Suprapubic skin (tissue), 3 donors: ENCODE data around the gene PCNP.

ENCODE experiments used
- CTCF ChIP-seq, 2 donors: fragments of 200-600 bp in 1 of 2; fragments of 450-650 bp in 1 of 2; sonication (generic) in 1 of 2; IDR thresholded peaks; one replicate each; pipeline ENCODE4 v1.5.1; 2016 to 2019; ENCODE audit warnings: antibody characterized with exemption in 2 of 2, mild to moderate bottlenecking in 1 of 2, moderate library complexity in 1 of 2
- POLR2A ChIP-seq, 2 donors: fragments of 450-650 bp; IDR thresholded peaks; one replicate each; pipeline ENCODE4 v1.6.1; 2017; ENCODE audit warnings: antibody characterized with exemption in 2 of 2, mild to moderate bottlenecking in 2 of 2, moderate library complexity in 2 of 2

DNA sequence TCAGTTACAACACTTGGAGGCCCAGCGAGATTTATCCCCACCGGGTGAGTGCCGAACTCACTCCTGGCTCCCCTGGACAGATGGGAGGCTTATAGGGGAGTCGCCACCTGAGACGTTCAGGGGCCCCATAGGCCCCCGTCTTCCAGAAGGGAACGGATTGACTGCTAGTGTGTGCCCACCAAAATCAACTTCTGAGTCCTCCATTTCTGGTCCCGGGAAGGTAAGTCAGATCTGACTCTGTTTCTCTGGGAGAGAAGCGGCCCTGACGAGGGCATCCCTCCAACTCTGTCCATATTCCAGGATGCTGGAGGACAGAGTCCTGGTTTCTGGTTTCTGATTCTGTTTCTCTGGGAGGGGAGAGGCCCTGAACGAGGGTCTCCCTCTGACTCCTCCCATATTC, 58.6 kb downstream of the PCNP start:
- TF ChIP-seq CTCF (IDR thresholded peaks at IDR 0.05) (no peak), POLR2A (IDR thresholded peaks at IDR 0.05) (no peak)
